Caco-2 (cell line): Measurements from ENCODE around the gene GIPC3. TPM values are rescaled to one million over a fixed set of nuclear protein-coding genes. Genes with fewer than 3 reads are reported as not detected.

Source experiments
- BruUV-seq: library from RNA; stranded (reverse); fragments of 400-500 nt; replicated peaks from 2 replicates; lab custom pipeline; 2021; lab: Mats Ljungman, UMichigan
- CTCF ChIA-PET: fragments of 300-600 bp; sonication (Branson Sonifier 250); formaldehyde crosslinking; loops from one replicate; lab custom pipeline; 2022; ENCODE audit warnings: antibody characterized with exemption; lab: Charles Lee
- POLR2A ChIA-PET: fragments of 300-600 bp; sonication (Branson Sonifier 250); formaldehyde crosslinking; loops from one replicate; lab custom pipeline; 2022; ENCODE audit warnings: antibody characterized with exemption; lab: Charles Lee
- DNase-seq, 2 experiments: peaks; one replicate each; pipeline versions ENCODE4 v3.0.0 to v3.0.0-alpha.2; 2020 to 2022
- H3K27me3 ChIP-seq: replicated peaks from 2 replicates; pipeline ENCODE4 v1.6.0; 2011; ENCODE audit warnings: low read length; ENCODE audit not compliant: control insufficient read depth, insufficient read depth
- H3K36me3 ChIP-seq: 2 replicates; pipeline ENCODE4 v1.5.1; 2011; ENCODE audit warnings: low read length; ENCODE audit not compliant: control insufficient read depth, insufficient read depth
- H3K4me1 ChIP-seq: fragments of 250-450 bp; sonication (Bioruptor Pico); 2 replicates; pipeline ENCODE4 v1.5.1; 2020; ENCODE audit warnings: mild to moderate bottlenecking
- H3K4me3 ChIP-seq: 2 replicates; pipeline ENCODE4 v1.5.1; 2011; ENCODE audit warnings: low read depth, mild to moderate bottlenecking, control low read depth, low read length
- H3K9me3 ChIP-seq: fragments of 250-450 bp; sonication (Bioruptor Pico); 2 replicates; pipeline ENCODE4 v1.5.1; 2020; ENCODE audit warnings: mild to moderate bottlenecking, moderate library complexity
- H3K27ac Mint-ChIP-seq: one replicate; pipeline ENCODE4 v1.8.0; 2022; ENCODE audit warnings: mixed read lengths; ENCODE audit not compliant: unreplicated experiment
- H3K27me3 Mint-ChIP-seq: one replicate; pipeline ENCODE4 v1.8.0; 2022; ENCODE audit warnings: mixed read lengths; ENCODE audit not compliant: insufficient read depth, unreplicated experiment
- H3K36me3 Mint-ChIP-seq: one replicate; pipeline ENCODE4 v1.8.0; 2022; ENCODE audit warnings: mild to moderate bottlenecking, mixed read lengths; ENCODE audit not compliant: insufficient read depth, unreplicated experiment
- H3K4me1 Mint-ChIP-seq: one replicate; pipeline ENCODE4 v1.8.0; 2022; ENCODE audit warnings: low read depth, mixed read lengths; ENCODE audit not compliant: unreplicated experiment
- H3K4me3 Mint-ChIP-seq: one replicate; pipeline ENCODE4 v1.8.0; 2022; ENCODE audit warnings: mild to moderate bottlenecking, moderate library complexity, mixed read lengths; ENCODE audit not compliant: unreplicated experiment
- H3K9me3 Mint-ChIP-seq: one replicate; pipeline ENCODE4 v1.8.0; 2022; ENCODE audit warnings: mixed read lengths; ENCODE audit not compliant: unreplicated experiment
- CTCF ChIP-seq, 2 experiments: fragments of 200-600 bp in 1 of 2; IDR thresholded peaks; 1 replicate in 1 of 2; 2 replicates in 1 of 2; pipeline versions ENCODE4 v1.5.1 to v1.8.0; 2011 to 2022; ENCODE audit warnings: antibody characterized with exemption in 1 of 2, control low read depth in 1 of 2, inconsistent platforms in 1 of 2, low read depth in 1 of 2, low read length in 1 of 2, mild to moderate bottlenecking in 1 of 2, moderate library complexity in 1 of 2; ENCODE audit not compliant: insufficient read depth in 1 of 2, severe bottlenecking in 1 of 2, unreplicated experiment in 1 of 2
- intact Hi-C: fragments of 100-400 bp; cut with micrococcal nuclease; formaldehyde crosslinking; loops from one replicate; pipeline ENCODE4 v1.10.0; 2022; ENCODE audit not compliant: unreplicated experiment
- total RNA-seq: library from RNA; stranded (reverse); gene quantifications from 2 replicates; pipeline ENCODE4 v1.2.3, GENCODE V29; 2022

Gene GIPC3
- total RNA-seq, 1 experiment from 2014 or later: not detected

DNA sequence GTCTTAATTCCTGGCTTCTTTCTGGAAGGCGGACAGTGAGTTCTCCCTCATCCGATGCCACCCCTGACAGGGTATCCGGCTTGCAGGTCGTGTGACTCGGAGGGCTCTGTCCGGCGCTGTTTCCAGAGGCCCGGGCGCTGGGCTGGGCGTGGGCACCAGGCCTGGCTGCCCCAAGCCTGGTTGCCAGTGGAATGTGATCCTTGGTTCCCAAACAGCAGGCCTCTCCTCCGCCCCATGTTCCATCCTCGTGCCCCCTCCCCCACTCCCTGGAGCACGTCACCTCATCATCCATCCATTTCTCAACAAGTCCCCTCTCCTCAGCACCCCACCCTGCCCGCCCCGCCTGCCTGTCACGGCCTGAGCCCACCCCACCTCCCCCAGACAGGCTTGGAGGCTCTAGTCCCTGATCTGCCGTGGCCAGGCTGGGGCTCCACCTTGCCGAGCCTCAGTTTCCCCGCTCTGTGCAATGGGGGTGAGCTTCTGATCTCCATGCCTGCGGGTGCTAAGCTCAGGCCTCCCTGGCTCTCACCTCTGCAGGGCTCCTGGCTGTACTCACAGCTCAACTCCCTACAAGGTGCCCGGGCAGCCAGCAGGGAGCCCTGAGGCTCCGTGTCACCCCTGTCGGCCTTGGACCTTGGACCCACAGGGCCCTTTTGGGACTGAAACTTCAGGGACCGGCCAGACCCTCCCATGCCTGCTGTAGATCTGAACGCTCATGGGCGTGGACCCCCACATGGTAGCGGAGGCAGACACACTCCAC is 19.1 kb downstream of the GIPC3 start:
- H3K4me3 Mint-ChIP-seq: no peak overlapping the region
- TF ChIP-seq CTCF (IDR thresholded peaks at IDR 0.05; ENCODE audit: insufficient read depth in 1 of 2, low read depth in 1 of 2, low read length in 1 of 2, severe bottlenecking in 1 of 2, unreplicated experiment in 1 of 2): no peak
- ChIA-PET CTCF (no interaction called here), POLR2A (interaction anchor here (0.5 kb wide), 1 partner anchor 13 kb away, joined by 5 read pairs; no protein-coding TSS in a partner anchor)
- no peaks in the 10 kb centered on the region for H3K27me3 ChIP-seq
- DNase-seq: no peak
- no peaks in the 10 kb centered on the region for H3K36me3 ChIP-seq
- H3K9me3 Mint-ChIP-seq: no peaks in the 10 kb centered on the region
- H3K4me1 ChIP-seq: peaks cover 5% of the 10 kb centered on the region; the same call in 1 of the 2 replicates
- intact Hi-C loops: no loop called here
- no peaks in the 10 kb centered on the region for H3K9me3 ChIP-seq
- BruUV-seq: no TSS peak
- H3K4me3 ChIP-seq: no peak overlapping the region
- H3K27me3 Mint-ChIP-seq: no peaks in the 10 kb centered on the region
- no peak overlapping the region for H3K27ac Mint-ChIP-seq
- H3K36me3 Mint-ChIP-seq: peaks cover 6% of the 10 kb centered on the region
- H3K4me1 Mint-ChIP-seq: no peaks in the 10 kb centered on the region

GRCh38 chr19:3604987-3605343 is 19.7 kb downstream of the GIPC3 start:
- no peaks in the 10 kb centered on the region for H3K4me1 Mint-ChIP-seq
- intact Hi-C loops: no loop called here
- TF ChIP-seq CTCF (IDR thresholded peaks at IDR 0.05; ENCODE audit: insufficient read depth in 1 of 2, low read depth in 1 of 2, low read length in 1 of 2, severe bottlenecking in 1 of 2, unreplicated experiment in 1 of 2): no peak
- H3K4me3 Mint-ChIP-seq: no peak overlapping the region
- no peaks in the 10 kb centered on the region for H3K27me3 Mint-ChIP-seq
- H3K9me3 Mint-ChIP-seq: no peaks in the 10 kb centered on the region
- no peak for DNase-seq
- H3K27ac Mint-ChIP-seq: no peak overlapping the region
- Histone ChIP-seq H3K4me1 (peaks cover 5% of the 10 kb centered on the region; the same call in 1 of the 2 replicates), H3K4me3 (no peak overlapping the region), H3K36me3 (no peaks in the 10 kb centered on the region), H3K27me3 (no peaks in the 10 kb centered on the region), H3K9me3 (no peaks in the 10 kb centered on the region)
- ChIA-PET CTCF (no interaction called here), POLR2A (no interaction called here)
- BruUV-seq: no TSS peak
- peaks cover 6% of the 10 kb centered on the region for H3K36me3 Mint-ChIP-seq

- H3K4me3 Mint-ChIP-seq: no peak overlapping the region
- Histone ChIP-seq H3K27me3 (no peaks in the 10 kb centered on the region), H3K36me3 (no peaks in the 10 kb centered on the region), H3K4me3 (no peak overlapping the region), H3K4me1 (peaks cover 5% of the 10 kb centered on the region; the same call in 1 of the 2 replicates), H3K9me3 (no peaks in the 10 kb centered on the region)
- no peaks in the 10 kb centered on the region for H3K9me3 Mint-ChIP-seq
- H3K27ac Mint-ChIP-seq: no peak overlapping the region
- POLR2A ChIA-PET: no interaction called here
- TF ChIP-seq CTCF (IDR thresholded peaks at IDR 0.05; ENCODE audit: insufficient read depth in 1 of 2, low read depth in 1 of 2, low read length in 1 of 2, severe bottlenecking in 1 of 2, unreplicated experiment in 1 of 2): no peak
- no peaks in the 10 kb centered on the region for H3K27me3 Mint-ChIP-seq
- H3K4me1 Mint-ChIP-seq: no peaks in the 10 kb centered on the region
- H3K36me3 Mint-ChIP-seq: peaks cover 6% of the 10 kb centered on the region
- no TSS peak for BruUV-seq
- no peak for DNase-seq
- CTCF ChIA-PET: no interaction called here
- intact Hi-C loops: no loop called here
These were observed 20.1 kb downstream of the GIPC3 start for GRCh38 chr19:3605361-3605760.
